Measurements from ENCODE around the gene TUBA4B. TPM values are rescaled to one million over a fixed set of nuclear protein-coding genes. Genes with fewer than 3 reads are reported as not detected.
"Not testable (repeated sequence)": the region's sequence is repeated elsewhere in the genome, so short reads cannot be mapped to it uniquely, and the experiment has no call there.

The TUBA4B gene
- total RNA-seq, 2 experiments from 2014 or later, result not detected

- H3K9me3 Mint-ChIP-seq (ENCODE audit: low read depth), result no peaks in the 10 kb centered on the region
- DNase-seq (no peak), ATAC-seq (no peak)
- no peak overlapping the region for H3K4me3 Mint-ChIP-seq
- H3K27ac Mint-ChIP-seq, result peak overlapping the region; percentile 76
- no peaks in the 10 kb centered on the region for H3K27me3 Mint-ChIP-seq
- POLR2A ChIA-PET, result interaction anchor here (0.6 kb wide), 1 partner anchor 38 kb away, joined by 5 read pairs; the partner anchor contains the start of genes GLB1L and STK16
- peaks cover 29% of the 10 kb centered on the region for H3K4me1 Mint-ChIP-seq
- peaks cover 17% of the 10 kb centered on the region for H3K36me3 Mint-ChIP-seq (ENCODE audit: low read depth)
- CTCF ChIA-PET, result interaction anchor here (0.6 to 15.5 kb wide), 2 partner anchors 12 to 261 kb away, joined by 3 to 257 read pairs; partner anchors contain the start of genes CHPF and TMEM198
- intact Hi-C loops (cut with DNase I, micrococcal nuclease), result no loop called here
Measured at GRCh38 chr2:219282943-219283581, 30.0 kb downstream of the TUBA4B start.

DNA sequence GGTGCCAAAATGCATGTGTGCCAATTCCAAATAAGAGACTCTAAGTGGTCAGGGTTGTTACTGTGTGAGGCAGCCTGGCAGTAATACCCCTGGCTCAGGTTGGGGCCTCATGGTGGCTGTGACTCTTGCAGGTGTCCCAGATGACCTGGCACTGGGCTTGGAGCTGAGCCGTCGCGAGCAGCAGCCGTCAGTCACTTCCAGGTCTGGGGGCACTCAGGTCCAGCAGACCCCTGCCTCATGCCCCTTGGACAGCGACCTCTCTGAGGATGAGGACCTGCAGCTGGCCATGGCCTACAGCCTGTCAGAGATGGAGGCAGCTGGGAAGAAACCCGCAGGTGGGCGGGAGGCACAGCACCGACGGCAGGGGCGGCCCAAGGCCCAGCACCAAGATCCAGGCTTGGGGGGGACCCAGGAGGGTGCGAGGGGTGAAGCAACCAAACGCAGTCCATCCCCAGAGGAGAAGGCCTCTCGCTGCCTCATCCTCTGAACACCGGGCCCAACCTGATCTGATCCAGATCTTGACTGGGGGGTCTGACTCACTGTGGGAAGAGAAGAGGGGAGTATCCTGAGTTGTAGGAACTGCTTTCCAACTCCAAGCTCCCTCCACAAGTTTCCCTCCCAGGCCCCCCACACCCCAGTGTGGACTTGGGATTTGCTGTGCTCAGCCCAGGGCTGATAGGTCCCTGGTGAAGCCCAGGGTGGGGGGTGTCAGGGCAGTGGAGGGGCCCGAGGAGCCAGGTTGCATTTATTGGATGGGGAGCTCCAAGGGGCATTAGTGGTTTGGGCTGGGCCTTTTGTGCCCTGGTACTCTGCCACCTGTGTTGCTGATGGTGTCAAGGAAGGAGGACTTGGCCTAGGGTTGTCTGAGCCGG, 31.7 kb downstream of the TUBA4B start:
- DNase-seq, result no peak
- no peak for ATAC-seq
- Mint-ChIP-seq H3K9me3 (ENCODE audit: low read depth) (no peaks in the 10 kb centered on the region), H3K4me1 (peaks cover 18% of the 10 kb centered on the region), H3K27me3 (no peaks in the 10 kb centered on the region), H3K27ac (no peak overlapping the region), H3K36me3 (ENCODE audit: low read depth) (peaks cover 17% of the 10 kb centered on the region), H3K4me3 (no peak overlapping the region)
- intact Hi-C loops (cut with DNase I, micrococcal nuclease), result no loop called here
- POLR2A ChIA-PET, result no interaction called here
- CTCF ChIA-PET, result interaction anchor here (15.5 kb wide), 1 partner anchor 11 kb away, joined by 257 read pairs; no protein-coding TSS in a partner anchor

DNA sequence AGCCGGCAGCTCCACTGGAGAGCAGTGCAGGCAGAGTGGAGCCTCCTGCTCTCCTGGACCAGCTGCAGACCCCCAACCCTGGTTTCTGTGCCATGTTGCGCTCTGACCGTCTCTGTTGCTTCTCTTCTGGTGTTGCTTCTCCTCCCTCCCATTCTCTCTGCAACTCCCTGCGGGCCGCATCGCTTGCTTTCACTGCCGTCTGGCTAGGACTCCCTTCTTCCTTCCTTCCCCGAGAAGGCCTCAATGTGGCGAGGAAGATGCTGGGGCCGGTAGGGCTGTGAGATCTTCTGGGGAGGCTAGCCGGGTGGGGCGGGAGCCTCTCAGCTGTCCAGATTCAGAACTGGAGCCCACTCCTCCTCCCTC, 32.3 kb downstream of the TUBA4B start:
- ChIA-PET POLR2A (no interaction called here), CTCF (interaction anchor here (15.5 kb wide), 1 partner anchor 10 kb away, joined by 257 read pairs; no protein-coding TSS in a partner anchor)
- no peak overlapping the region for H3K27ac Mint-ChIP-seq
- ATAC-seq (no peak), DNase-seq (no peak)
- peaks cover 12% of the 10 kb centered on the region for H3K4me1 Mint-ChIP-seq
- H3K4me3 Mint-ChIP-seq, result no peak overlapping the region
- intact Hi-C loops (cut with DNase I, micrococcal nuclease), result no loop called here
- peaks cover 14% of the 10 kb centered on the region for H3K36me3 Mint-ChIP-seq (ENCODE audit: low read depth)
- no peaks in the 10 kb centered on the region for H3K27me3 Mint-ChIP-seq
- H3K9me3 Mint-ChIP-seq (ENCODE audit: low read depth), result no peaks in the 10 kb centered on the region

DNA sequence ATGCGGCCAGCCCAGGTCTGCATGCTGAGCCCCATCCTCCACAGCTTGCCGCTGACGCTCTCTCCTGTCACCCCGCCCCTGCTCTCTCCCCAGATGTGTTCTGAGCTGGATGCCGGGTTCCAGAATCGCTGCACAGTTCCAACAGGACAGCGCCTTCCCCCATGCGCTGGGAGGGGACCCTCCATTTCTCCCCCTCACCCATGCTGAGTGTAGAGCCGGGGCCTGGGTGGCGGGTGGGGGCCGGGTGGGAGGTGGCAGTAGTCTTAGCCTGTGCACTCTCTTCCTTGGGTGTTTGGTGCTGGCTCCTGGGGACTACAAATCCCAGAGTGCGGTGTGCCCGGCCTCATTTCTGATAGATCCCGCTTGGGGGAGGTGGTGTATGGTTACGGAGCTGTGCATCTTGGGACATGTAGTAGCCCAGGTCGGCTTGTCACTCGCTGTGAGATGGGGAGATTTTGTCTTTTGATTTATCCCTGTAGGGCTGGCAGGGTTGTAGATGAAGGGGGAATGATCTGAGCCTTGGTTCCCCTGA, 32.9 kb downstream of the TUBA4B start:
- Mint-ChIP-seq H3K4me3 (no peak overlapping the region), H3K9me3 (ENCODE audit: low read depth) (no peaks in the 10 kb centered on the region), H3K27ac (peak overlapping the region; percentile 70), H3K4me1 (peaks cover 6% of the 10 kb centered on the region), H3K27me3 (no peaks in the 10 kb centered on the region), H3K36me3 (ENCODE audit: low read depth) (peaks cover 10% of the 10 kb centered on the region)
- DNase-seq, result no peak
- no peak for ATAC-seq
- CTCF ChIA-PET, result interaction anchor here (0.6 to 15.5 kb wide), 3 partner anchors 10 to 224 kb away, joined by 3 to 257 read pairs (median 4); no protein-coding TSS in a partner anchor
- POLR2A ChIA-PET, result no interaction called here
- intact Hi-C loops (cut with DNase I, micrococcal nuclease), result no loop called here

DNA sequence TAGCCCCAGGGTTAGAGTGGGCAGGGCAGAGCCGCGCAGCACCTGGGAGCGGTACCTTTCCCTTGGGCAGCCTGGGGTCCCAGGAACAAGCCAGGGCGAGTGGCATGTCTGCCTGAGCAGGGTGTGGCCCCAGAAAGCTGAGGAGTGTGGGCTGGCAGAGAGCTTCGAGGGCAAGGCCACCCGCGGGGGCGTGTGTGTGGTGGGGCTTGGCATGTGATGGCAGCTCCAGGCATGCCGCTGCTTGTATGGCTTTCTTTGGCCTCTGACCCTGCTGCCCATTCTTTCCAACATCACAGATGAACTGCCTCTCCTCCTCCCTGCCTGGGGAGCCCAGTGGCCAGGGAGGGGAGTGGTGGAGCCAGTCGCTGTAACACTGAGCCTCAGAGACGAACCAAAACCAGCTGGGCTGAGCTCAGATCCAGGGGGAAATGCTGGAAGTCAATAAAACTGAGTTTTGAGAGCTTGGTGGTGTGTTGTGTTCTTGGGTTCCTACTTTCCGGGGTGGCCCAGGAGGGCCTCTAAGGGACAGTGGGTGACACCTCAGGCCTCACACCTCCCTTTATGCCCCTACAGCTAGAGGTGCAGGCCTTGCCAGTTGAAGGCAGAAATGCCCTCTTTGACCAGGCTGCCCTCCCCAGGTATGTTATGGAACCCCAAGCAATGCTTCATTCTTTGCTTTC, 33.5 kb downstream of the TUBA4B start:
- H3K27ac Mint-ChIP-seq, result peak overlapping the region; percentile 70
- intact Hi-C loops (cut with DNase I, micrococcal nuclease), result no loop called here
- no peak for ATAC-seq
- no peak overlapping the region for H3K4me3 Mint-ChIP-seq
- H3K4me1 Mint-ChIP-seq, result peaks cover 2% of the 10 kb centered on the region
- ChIA-PET POLR2A (no interaction called here), CTCF (interaction anchor here (0.6 to 15.5 kb wide), 5 partner anchors 8 to 223 kb away, joined by 3 to 257 read pairs (median 3); partner anchors contain the start of gene DNAJB2)
- no peaks in the 10 kb centered on the region for H3K9me3 Mint-ChIP-seq (ENCODE audit: low read depth)
- H3K36me3 Mint-ChIP-seq (ENCODE audit: low read depth), result peaks cover 10% of the 10 kb centered on the region
- no peaks in the 10 kb centered on the region for H3K27me3 Mint-ChIP-seq
- no peak for DNase-seq

DNA sequence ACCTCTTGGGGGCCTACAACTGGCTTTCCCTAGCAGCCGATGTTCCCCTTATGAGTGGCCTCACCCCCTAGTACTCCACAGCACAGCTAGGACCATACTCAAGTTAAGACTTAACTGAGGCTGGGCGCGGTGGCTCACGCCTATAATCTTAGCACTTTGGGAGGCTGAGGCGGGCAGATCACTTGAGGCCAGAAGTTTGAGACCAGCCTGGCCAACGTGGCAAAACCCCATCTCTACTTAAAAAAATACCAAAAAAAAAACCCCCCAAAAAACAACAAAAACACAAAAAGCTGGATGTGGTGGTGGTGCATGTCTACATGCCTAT, 34.0 kb downstream of the TUBA4B start:
- intact Hi-C loops (cut with DNase I, micrococcal nuclease); ATAC-seq; POLR2A ChIA-PET; H3K4me3 Mint-ChIP-seq; H3K4me1 Mint-ChIP-seq; H3K27ac Mint-ChIP-seq; DNase-seq; H3K9me3 Mint-ChIP-seq (ENCODE audit: low read depth); H3K27me3 Mint-ChIP-seq: not testable (repeated sequence)
- CTCF ChIA-PET, result interaction anchor here (0.8 to 15.5 kb wide), 3 partner anchors 8 to 67 kb away, joined by 3 to 257 read pairs (median 3); partner anchors contain the start of gene DNAJB2
- H3K36me3 Mint-ChIP-seq (ENCODE audit: low read depth), result peaks cover 10% of the 10 kb centered on the region

DNA sequence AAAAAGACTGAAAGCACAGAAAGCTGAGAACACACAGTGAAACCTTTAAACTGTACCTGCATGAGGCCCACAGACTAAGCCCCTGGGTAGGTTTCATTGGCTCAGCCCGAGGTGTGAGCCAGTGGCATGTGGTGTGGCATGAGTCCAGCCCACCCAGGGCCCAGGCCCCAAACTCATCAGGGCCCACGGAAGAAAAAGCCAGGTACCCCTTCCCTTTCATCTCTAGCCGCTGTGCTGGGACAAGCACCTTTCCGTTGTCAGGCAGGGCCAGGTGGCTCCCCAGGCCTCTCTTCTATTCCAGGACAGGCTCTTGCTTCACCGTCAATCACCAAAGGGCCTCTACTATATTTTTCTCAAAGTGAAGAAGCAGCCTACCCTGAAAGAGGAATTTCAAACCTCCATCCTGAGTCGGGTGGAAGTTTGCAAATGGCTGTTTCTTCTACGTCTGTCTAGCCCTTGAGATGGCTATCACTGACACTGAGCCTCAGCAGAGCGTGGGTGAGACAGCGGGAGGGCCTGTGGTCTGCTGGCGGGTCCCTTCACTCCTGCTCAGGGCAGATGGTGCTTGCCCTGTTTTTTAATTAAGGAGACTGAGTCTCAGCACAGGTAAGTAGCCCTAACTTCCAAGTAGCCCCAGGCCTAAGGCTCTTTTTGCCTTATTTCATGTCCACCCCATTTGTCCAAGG, 34.7 kb downstream of the TUBA4B start:
- no peaks in the 10 kb centered on the region for H3K27me3 Mint-ChIP-seq
- POLR2A ChIA-PET, result interaction anchor here (0.6 kb wide), 1 partner anchor 138 kb away, joined by 3 read pairs; no protein-coding TSS in a partner anchor
- H3K9me3 Mint-ChIP-seq (ENCODE audit: low read depth), result no peaks in the 10 kb centered on the region

DNA sequence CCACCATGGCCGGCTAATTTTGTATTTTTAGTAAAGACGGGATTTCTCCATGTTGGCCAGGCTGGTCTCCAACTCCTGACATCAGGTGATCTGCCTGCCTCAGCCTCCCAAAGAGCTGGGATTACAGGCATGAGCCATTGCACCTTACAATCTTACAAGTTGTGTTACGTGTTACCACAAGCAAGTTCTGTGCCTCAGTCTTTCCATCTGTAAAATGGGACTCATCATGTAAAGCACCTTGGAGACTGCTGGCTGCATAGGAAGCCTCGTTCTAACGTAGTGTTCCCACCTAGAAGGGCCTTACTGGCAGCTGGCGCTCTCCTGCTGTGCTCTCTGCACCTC, 36.1 kb downstream of the TUBA4B start:
- H3K4me3 Mint-ChIP-seq, result no peak overlapping the region
- intact Hi-C loops (cut with DNase I, micrococcal nuclease), result no loop called here
- H3K36me3 Mint-ChIP-seq (ENCODE audit: low read depth), result peaks cover 7% of the 10 kb centered on the region
- no peaks in the 10 kb centered on the region for H3K9me3 Mint-ChIP-seq (ENCODE audit: low read depth)
- no peaks in the 10 kb centered on the region for H3K27me3 Mint-ChIP-seq
- peaks cover 5% of the 10 kb centered on the region for H3K4me1 Mint-ChIP-seq
- DNase-seq, result no peak
- no peak for ATAC-seq
- ChIA-PET CTCF (interaction anchor here (12.9 kb wide), 1 partner anchor 9 kb away, joined by 257 read pairs; the partner anchor contains the start of gene DNAJB2), POLR2A (no interaction called here)
- no peak overlapping the region for H3K27ac Mint-ChIP-seq

More for the DNA sequence above, 34.7 kb downstream of the TUBA4B start:
- CTCF ChIA-PET, result interaction anchor here (1.1 to 15.5 kb wide), 2 partner anchors 8 to 9 kb away, joined by 3 to 257 read pairs; partner anchors contain the start of gene DNAJB2
- Mint-ChIP-seq H3K27ac (no peak overlapping the region), H3K36me3 (ENCODE audit: low read depth) (peaks cover 10% of the 10 kb centered on the region), H3K4me3 (no peak overlapping the region), H3K4me1 (peaks cover 2% of the 10 kb centered on the region)
- DNase-seq (no peak), ATAC-seq (no peak)
- intact Hi-C loops (cut with DNase I, micrococcal nuclease), result no loop called here

DNA sequence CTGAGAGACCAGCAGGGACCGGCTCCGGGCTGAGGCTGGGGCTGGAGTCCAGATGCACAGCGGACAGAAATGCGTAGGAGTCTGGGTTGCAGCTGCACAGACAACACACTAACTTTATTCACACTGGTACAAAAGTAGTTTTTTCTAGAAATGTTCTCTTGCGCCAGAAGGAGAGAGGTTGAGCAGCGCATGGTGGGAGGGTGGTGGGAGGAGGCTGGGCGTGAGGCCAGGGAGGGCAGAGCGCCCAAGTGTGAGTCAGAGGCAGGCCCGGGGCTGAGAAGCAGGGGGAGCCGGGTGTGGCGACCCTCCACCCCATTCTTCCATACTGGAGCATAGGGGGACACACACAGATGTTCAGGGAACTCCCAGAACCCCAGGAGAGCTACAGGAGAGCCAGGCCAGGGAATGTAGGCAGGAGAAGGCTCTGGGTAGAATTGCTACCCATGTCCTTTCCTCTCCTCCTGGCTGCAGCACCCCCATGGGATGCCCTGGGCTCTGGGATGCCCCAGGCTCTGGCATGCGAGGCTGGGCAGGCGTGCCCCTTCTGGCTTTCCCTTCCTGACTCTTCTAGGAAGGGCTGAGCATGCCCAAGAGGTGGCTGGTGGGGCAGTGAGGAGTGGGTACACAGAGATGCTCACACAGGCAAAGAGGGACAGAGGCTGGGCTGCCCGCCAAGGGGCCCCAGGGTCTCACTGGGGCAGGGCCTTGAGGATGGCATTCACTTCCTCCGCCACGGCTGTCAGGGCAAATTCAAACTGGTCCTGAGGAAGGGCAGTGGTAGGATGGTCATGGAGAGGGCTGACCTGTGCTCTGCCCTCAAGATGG, 36.7 kb downstream of the TUBA4B start:
- ChIA-PET CTCF (interaction anchor here (12.9 kb wide), 1 partner anchor 10 kb away, joined by 257 read pairs; the partner anchor contains the start of gene DNAJB2), POLR2A (no interaction called here)
- Mint-ChIP-seq H3K36me3 (ENCODE audit: low read depth) (peaks cover 7% of the 10 kb centered on the region), H3K27me3 (no peaks in the 10 kb centered on the region), H3K27ac (no peak overlapping the region), H3K9me3 (ENCODE audit: low read depth) (no peaks in the 10 kb centered on the region), H3K4me3 (no peak overlapping the region), H3K4me1 (peaks cover 9% of the 10 kb centered on the region)
- ATAC-seq, result no peak
- DNase-seq, result no peak
- intact Hi-C loops (cut with DNase I, micrococcal nuclease), result no loop called here

Data from activated CD4-positive, alpha-beta T cell treated with anti-CD3 and anti-CD28 coated beads for 36 hours (primary cell).